Measurements from ENCODE around the gene AKT3.

- TF ChIP-seq HDAC2 (IDR thresholded peaks at IDR 0.05; ENCODE audit: borderline replicate concordance in 1 of 2, low read depth in 2 of 2, low read length in 2 of 2) (no peak), RFX5 (IDR thresholded peaks at IDR 0.05; ENCODE audit: borderline replicate concordance, low read depth, low read length) (no peak), NRF1 (IDR thresholded peaks at IDR 0.05; ENCODE audit: low read depth, low read length) (no peak), CTCF (IDR thresholded peaks at IDR 0.05; ENCODE audit: control extremely low read depth in 1 of 3, insufficient read depth in 1 of 3, low read depth in 1 of 3, low read length in 3 of 3) (peak; percentile 18 to 27 (median 26)), POLR2AphosphoS5 (IDR thresholded peaks at IDR 0.05; ENCODE audit: low read depth, low read length) (no peak), CREB1 (IDR thresholded peaks at IDR 0.05) (no peak), EP300 (IDR thresholded peaks at IDR 0.05; ENCODE audit: borderline replicate concordance in 1 of 2, low read depth in 2 of 2, low read length in 2 of 2) (no peak), EZH2 (IDR thresholded peaks at IDR 0.05; ENCODE audit: low read depth, low read length, severe bottlenecking) (no peak), POLR2A (IDR thresholded peaks at IDR 0.05; ENCODE audit: control extremely low read depth in 1 of 2, low read depth in 2 of 2, low read length in 2 of 2) (no peak)
- TF ChIP-seq, protein P1, sequence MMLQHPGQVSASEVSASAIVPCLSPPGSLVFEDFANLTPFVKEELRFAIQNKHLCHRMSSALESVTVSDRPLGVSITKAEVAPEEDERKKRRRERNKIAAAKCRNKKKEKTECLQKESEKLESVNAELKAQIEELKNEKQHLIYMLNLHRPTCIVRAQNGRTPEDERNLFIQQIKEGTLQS (IDR thresholded peaks at IDR 0.05; ENCODE audit: insufficient read depth, low read depth, low read length) = no peak
These were observed 366.8 kb downstream of the AKT3 start for GRCh38 chr1:243483071-243483771.

Data from H1 (cell line).